Progenitor cell of endocrine pancreas (in vitro differentiated cells): ENCODE results near the gene ADGRB2. TPM values are rescaled to one million over a fixed set of nuclear protein-coding genes. Genes with fewer than 3 reads are reported as not detected.

Experiments
- DNase-seq: peaks from one replicate; pipeline ENCODE4 v3.0.0; 2021; ENCODE audit warnings: low spot score; ENCODE audit not compliant: unreplicated experiment
- H3K27ac Mint-ChIP-seq: 2 replicates; pipeline ENCODE4 v1.8.0; 2021; ENCODE audit warnings: mild to moderate bottlenecking, moderate library complexity, mixed read lengths
- H3K27me3 Mint-ChIP-seq: 2 replicates; pipeline ENCODE4 v1.8.0; 2021; ENCODE audit warnings: mixed read lengths
- H3K36me3 Mint-ChIP-seq: 2 replicates; pipeline ENCODE4 v1.8.0; 2022; ENCODE audit warnings: mixed read lengths; ENCODE audit not compliant: insufficient read depth
- H3K4me1 Mint-ChIP-seq: 2 replicates; pipeline ENCODE4 v1.8.0; 2021; ENCODE audit warnings: low read depth, mixed read lengths
- H3K4me3 Mint-ChIP-seq: 2 replicates; pipeline ENCODE4 v1.8.0; 2021; ENCODE audit warnings: low read depth, mild to moderate bottlenecking, moderate library complexity, mixed read lengths
- H3K9me3 Mint-ChIP-seq: 2 replicates; pipeline ENCODE4 v1.8.0; 2021; ENCODE audit warnings: low read depth, mixed read lengths
- CTCF ChIP-seq: fragments of 200-600 bp; sonication (generic); IDR thresholded peaks from one replicate; pipeline ENCODE4 v1.5.0; 2021; ENCODE audit warnings: antibody characterized with exemption, mild to moderate bottlenecking; ENCODE audit not compliant: unreplicated experiment
- total RNA-seq: library from RNA; stranded (reverse); gene quantifications from 2 replicates; pipeline ENCODE4 v1.2.1, GENCODE V29; 2021

The ADGRB2 gene
- total RNA-seq, 1 donor from 2014 or later = 5.5 TPM

DNA sequence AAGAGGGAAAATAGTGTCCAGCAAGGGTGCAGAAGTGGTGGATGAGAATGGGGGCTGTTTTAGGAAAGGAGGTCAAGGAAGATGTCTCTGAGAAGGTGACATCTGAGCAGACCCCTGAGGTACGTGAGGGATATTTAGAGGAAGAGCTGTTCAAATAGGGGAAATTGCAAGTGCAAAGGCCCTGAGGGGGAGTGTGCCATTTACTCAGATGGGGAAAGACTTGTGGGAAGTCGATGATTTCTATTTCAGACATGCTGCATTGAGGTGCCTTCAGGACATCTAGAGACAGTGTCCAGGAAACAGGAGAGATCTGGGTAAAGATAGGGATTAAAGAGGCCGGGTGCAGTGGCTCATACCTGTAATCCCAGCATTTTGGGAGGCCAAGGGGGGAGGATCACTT, 10.4 kb upstream of the ADGRB2 start:
- peaks cover 6% of the 10 kb centered on the region for H3K4me1 Mint-ChIP-seq
- H3K27me3 Mint-ChIP-seq = peaks cover 80% of the 10 kb centered on the region
- H3K4me3 Mint-ChIP-seq = no peak overlapping the region
- no peak for TF ChIP-seq CTCF
- H3K9me3 Mint-ChIP-seq = no peaks in the 10 kb centered on the region
- H3K27ac Mint-ChIP-seq = no peak overlapping the region
- no peaks in the 10 kb centered on the region for H3K36me3 Mint-ChIP-seq
- DNase-seq = no peak

DNA sequence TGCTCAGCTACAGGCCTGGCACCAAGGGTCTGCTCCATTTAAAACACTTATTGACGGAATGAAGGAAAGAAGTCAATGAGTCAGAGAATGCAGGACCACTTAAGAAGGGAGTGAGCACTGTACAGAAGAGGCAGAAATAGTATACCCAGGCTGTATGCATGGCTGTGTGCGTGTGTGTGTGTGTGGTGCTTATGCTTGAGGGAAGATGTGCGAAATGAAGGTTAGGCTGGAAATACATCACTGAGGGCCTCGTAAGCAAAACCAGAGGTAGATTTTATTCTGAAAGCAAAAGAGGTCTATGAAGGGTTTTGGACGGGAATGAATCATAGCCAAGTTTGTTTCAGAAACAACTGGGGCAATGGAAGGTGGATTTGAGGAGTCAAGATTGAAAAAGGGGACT, 9.7 kb upstream of the ADGRB2 start:
- Mint-ChIP-seq H3K27me3 (peaks cover 84% of the 10 kb centered on the region), H3K4me3 (no peak overlapping the region), H3K4me1 (peaks cover 6% of the 10 kb centered on the region), H3K9me3 (no peaks in the 10 kb centered on the region), H3K27ac (no peak overlapping the region), H3K36me3 (no peaks in the 10 kb centered on the region)
- no peak for DNase-seq
- no peak for TF ChIP-seq CTCF

DNA sequence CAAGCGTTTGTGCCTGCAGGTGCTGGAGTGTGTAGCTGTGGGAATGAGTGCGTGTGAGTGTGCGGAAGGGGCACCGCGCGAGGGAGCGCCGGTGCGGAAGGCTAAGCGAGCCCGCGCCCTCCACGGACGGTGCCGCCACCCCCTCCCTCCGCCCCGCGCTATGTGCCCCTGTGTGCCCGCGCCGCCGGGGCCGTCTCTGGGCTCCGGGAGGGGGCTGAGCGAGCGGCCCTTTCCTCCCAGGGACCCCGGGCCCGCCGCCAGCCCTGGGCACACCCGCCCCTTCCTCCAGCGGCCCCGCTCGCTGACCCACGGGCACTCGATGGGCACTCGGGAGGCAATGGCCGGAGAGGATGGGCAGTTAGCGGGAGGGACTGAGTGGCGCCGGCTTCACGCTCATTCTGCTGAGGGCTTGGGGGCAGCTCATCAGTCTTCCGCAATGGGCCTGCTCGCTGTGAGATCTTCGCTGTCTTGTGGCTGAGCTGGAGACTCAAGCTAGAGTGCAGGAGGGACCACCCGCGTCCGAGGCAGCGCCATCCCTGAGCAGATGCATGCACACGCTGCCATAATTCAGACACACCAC, 8.6 kb upstream of the ADGRB2 start:
- Mint-ChIP-seq H3K27ac (no peak overlapping the region), H3K9me3 (no peaks in the 10 kb centered on the region), H3K27me3 (peaks cover 93% of the 10 kb centered on the region), H3K4me1 (peaks cover 6% of the 10 kb centered on the region), H3K4me3 (peak overlapping the region; percentile 58), H3K36me3 (no peaks in the 10 kb centered on the region)
- no peak for DNase-seq
- TF ChIP-seq CTCF = no peak

- H3K4me1 Mint-ChIP-seq = peaks cover 6% of the 10 kb centered on the region
- H3K9me3 Mint-ChIP-seq = no peaks in the 10 kb centered on the region
- DNase-seq = no peak
- H3K36me3 Mint-ChIP-seq = no peaks in the 10 kb centered on the region
- no peak for TF ChIP-seq CTCF
- H3K27ac Mint-ChIP-seq = no peak overlapping the region
- peak overlapping the region; percentile 58 for H3K4me3 Mint-ChIP-seq
- peaks cover 93% of the 10 kb centered on the region for H3K27me3 Mint-ChIP-seq
These were observed 7.9 kb upstream of the ADGRB2 start for GRCh38 chr1:31771891-31772668.

DNA sequence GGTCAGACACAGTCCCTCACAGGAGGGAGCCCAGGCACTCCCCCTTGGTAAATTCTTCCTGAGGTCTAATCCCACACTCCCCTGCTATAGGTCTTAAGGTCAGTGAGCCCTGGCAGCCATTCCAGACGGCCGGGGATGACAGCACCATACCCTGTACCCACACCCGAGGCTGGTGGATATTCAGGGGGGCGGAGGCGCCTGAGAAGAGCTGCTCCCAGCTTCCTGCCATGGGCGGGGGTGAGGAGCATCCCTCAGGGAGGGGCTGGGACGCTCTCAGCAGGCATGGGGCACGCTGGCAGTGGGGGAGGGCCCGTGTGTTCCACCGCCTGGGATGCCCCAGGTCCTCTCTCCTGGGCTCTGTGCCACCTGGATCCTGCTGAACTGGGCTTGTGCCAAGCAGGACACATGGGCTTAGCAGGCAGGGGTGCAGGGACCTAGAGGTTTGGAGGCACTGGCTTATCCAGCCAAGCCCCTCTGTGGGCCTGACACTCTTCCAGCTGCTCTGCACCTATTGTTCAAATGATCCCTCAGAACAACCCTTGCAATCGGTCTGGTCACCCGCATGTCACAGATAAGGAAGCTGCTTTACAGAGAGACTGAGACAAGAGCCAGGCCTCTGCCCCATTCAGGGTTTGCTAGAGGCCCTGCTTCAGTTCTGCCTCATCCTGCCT, 5.7 kb upstream of the ADGRB2 start:
- no peak for TF ChIP-seq CTCF
- Mint-ChIP-seq H3K4me1 (peaks cover 6% of the 10 kb centered on the region), H3K27ac (no peak overlapping the region), H3K36me3 (no peaks in the 10 kb centered on the region), H3K27me3 (peaks cover 90% of the 10 kb centered on the region), H3K4me3 (no peak overlapping the region), H3K9me3 (no peaks in the 10 kb centered on the region)
- DNase-seq = no peak
